Measurements from ENCODE around the gene POLE4.

DNA sequence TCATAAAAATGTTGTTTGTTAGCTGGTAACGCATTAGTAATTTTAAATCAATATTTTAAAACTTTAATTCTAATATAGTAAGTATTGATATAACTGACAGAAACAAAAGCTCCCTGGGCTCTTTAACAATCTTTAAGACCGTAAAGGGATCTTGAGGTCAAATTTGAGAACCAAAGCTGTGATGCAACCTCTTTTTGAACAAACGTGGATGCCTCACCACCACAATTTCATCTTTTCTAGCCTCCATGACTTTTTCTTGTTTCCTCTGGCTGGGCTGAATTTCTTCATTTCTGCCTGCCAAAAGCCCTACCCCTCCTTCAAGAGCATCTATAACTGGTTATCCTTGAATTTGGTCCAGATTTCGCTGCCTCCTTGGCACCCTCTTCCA lies 563 bp upstream of the POLE4 start:
- TF ChIP-seq CTCF (IDR thresholded peaks at IDR 0.05) (no peak), POLR2A (IDR thresholded peaks at IDR 0.05) (no peak)
